ENCODE data around the gene TBX3. TPM values are rescaled to one million over a fixed set of nuclear protein-coding genes. Genes with fewer than 3 reads are reported as not detected.
A peak's percentile ranks its signal among the peaks of the same experiment; 100 is the strongest.

The TBX3 gene
- total and polyA plus RNA-seq, 10 of the 15 experiments (the other 5 are each of a cell fraction or from before 2014, with no cell fraction given): 0.04 to 0.28 (median 0.08) TPM; not detected in 7

GRCh38 chr12:114625294-114625851 is 58.6 kb downstream of the TBX3 start (continued):
- TF ChIP-seq BCLAF1 (IDR thresholded peaks at IDR 0.05) (no peak), SMAD5 (IDR thresholded peaks at IDR 0.05; ENCODE audit: low read depth) (no peak), ZNF207 (IDR thresholded peaks at IDR 0.05; ENCODE audit: borderline replicate concordance) (no peak), NR2C1 (IDR thresholded peaks at IDR 0.05) (peak; percentile 25; the same call in 1 of the 2 replicates), POLR2AphosphoS2 (IDR thresholded peaks at IDR 0.05; ENCODE audit: low read depth, low read length) (no peak), TCF12 (IDR thresholded peaks at IDR 0.05; ENCODE audit: low read depth, low read length) (no peak), YY1 (IDR thresholded peaks at IDR 0.05; ENCODE audit: low read depth, low read length) (0 out of 2 replicates have a peak, but pooled peaks have one; percentile 22), CHD1 (IDR thresholded peaks at IDR 0.05; ENCODE audit: low read depth, low read length) (no peak), NR2C2 (IDR thresholded peaks at IDR 0.05; ENCODE audit: borderline replicate concordance, control insufficient read depth, insufficient read length, low read depth) (no peak), HDAC6 (IDR thresholded peaks at IDR 0.05; ENCODE audit: unreplicated experiment) (no peak), ZNF24 (IDR thresholded peaks at IDR 0.05) (no peak), GATAD2B (conservative IDR thresholded peaks at IDR 0.05; ENCODE audit: low read depth) (no peak), BCL11A (IDR thresholded peaks at IDR 0.05; ENCODE audit: low read depth, low read length) (no peak), RELA (IDR thresholded peaks at IDR 0.05; ENCODE audit: borderline replicate concordance, partially characterized antibody) (no peak), EZH2 (IDR thresholded peaks at IDR 0.05; ENCODE audit: borderline replicate concordance, control insufficient read depth, low read depth, low read length) (no peak), ETV6 (conservative IDR thresholded peaks at IDR 0.05 in 1 of 2, IDR thresholded peaks at IDR 0.05 in 1 of 2; ENCODE audit: borderline replicate concordance in 1 of 2, low read depth in 1 of 2) (no peak)
